PC-9 (cell line): Measurements from ENCODE around the gene ARMC2. TPM values are rescaled to one million over a fixed set of nuclear protein-coding genes. Genes with fewer than 3 reads are reported as not detected.

ENCODE experiments used
- BruUV-seq: library from RNA; stranded (reverse); fragments of 400-500 nt; replicated peaks from 2 replicates; lab custom pipeline; 2021; lab: Mats Ljungman, UMichigan
- CTCF ChIA-PET: fragments of 300-600 bp; sonication (Branson Sonifier 250); formaldehyde crosslinking; loops from one replicate; lab custom pipeline; 2022; ENCODE audit warnings: antibody characterized with exemption; lab: Charles Lee
- POLR2A ChIA-PET: fragments of 300-600 bp; sonication (Branson Sonifier 250); formaldehyde crosslinking; loops from one replicate; lab custom pipeline; 2022; ENCODE audit warnings: antibody characterized with exemption; ENCODE audit not compliant: unreplicated experiment; lab: Charles Lee
- DNase-seq, 2 experiments: peaks; one replicate each; pipeline versions ENCODE4 v3.0.0 to v3.0.0-alpha.2; 2015 to 2022; ENCODE audit warnings: mixed read lengths in 1 of 2
- H2AFZ ChIP-seq: fragments of 200-600 bp; sonication (generic); 2 replicates; pipeline ENCODE4 v1.8.1; 2017; ENCODE audit warnings: antibody characterized with exemption
- H3F3A ChIP-seq: fragments of 200-600 bp; sonication (generic); 2 replicates; pipeline ENCODE4 v1.8.1; 2017; ENCODE audit warnings: antibody characterized with exemption, mild to moderate bottlenecking, low read depth; ENCODE audit not compliant: insufficient read depth
- H3K27ac ChIP-seq: fragments of 200-600 bp; sonication (generic); 2 replicates; pipeline ENCODE4 v1.6.1; 2016; ENCODE audit warnings: mixed run types
- H3K27me3 ChIP-seq: fragments of 200-600 bp; sonication (generic); 2 replicates; pipeline ENCODE4 v1.6.1; 2016; ENCODE audit warnings: low read depth, mixed run types; ENCODE audit not compliant: insufficient read depth
- H3K36me3 ChIP-seq: fragments of 200-600 bp; sonication (generic); 2 replicates; pipeline ENCODE4 v1.6.1; 2016; ENCODE audit warnings: low read depth, mixed run types
- H3K4me1 ChIP-seq: fragments of 200-600 bp; sonication (generic); replicated peaks from 2 replicates; pipeline ENCODE4 v1.6.1; 2016; ENCODE audit warnings: mixed run types; ENCODE audit not compliant: insufficient read depth
- H3K4me2 ChIP-seq: fragments of 200-600 bp; sonication (generic); 2 replicates; pipeline ENCODE4 v1.6.1; 2017; ENCODE audit warnings: mixed run types
- H3K4me3 ChIP-seq: fragments of 200-600 bp; sonication (generic); 2 replicates; pipeline ENCODE4 v1.6.1; 2016; ENCODE audit warnings: mixed run types
- H3K79me2 ChIP-seq: fragments of 200-600 bp; sonication (generic); 2 replicates; pipeline ENCODE4 v1.6.1; 2017; ENCODE audit warnings: low read depth, mixed run types
- H3K9me2 ChIP-seq: fragments of 200-600 bp; sonication (generic); 2 replicates; pipeline ENCODE4 v1.8.1; 2017; ENCODE audit warnings: mild to moderate bottlenecking; ENCODE audit not compliant: insufficient read depth
- H3K9me3 ChIP-seq: fragments of 200-600 bp; sonication (generic); 2 replicates; pipeline ENCODE4 v1.8.1; 2016; ENCODE audit warnings: low read depth; ENCODE audit not compliant: insufficient read depth
- H4K20me1 ChIP-seq: fragments of 200-600 bp; sonication (generic); 2 replicates; pipeline ENCODE4 v1.8.1; 2017; ENCODE audit not compliant: insufficient read depth
- EZH2 ChIP-seq: fragments of 200-600 bp; sonication (generic); IDR thresholded peaks from 2 replicates; pipeline ENCODE4 v1.8.0; 2017; ENCODE audit warnings: antibody characterized with exemption, low read depth
- intact Hi-C: fragments of 100-400 bp; cut with micrococcal nuclease; formaldehyde crosslinking; loops from one replicate; pipeline ENCODE4 v1.10.0; 2022; ENCODE audit not compliant: unreplicated experiment
- total RNA-seq: library from RNA; stranded (reverse); gene quantifications from 2 replicates; pipeline ENCODE4 v1.2.3, GENCODE V29; 2021
- TF ChIP-seq, protein P1 (sequence below): fragments of 200-600 bp; sonication (generic); conservative IDR thresholded peaks from 2 replicates; pipeline ENCODE4 v1.6.1; 2017; ENCODE audit warnings: mixed run types, antibody characterized with exemption, mild to moderate bottlenecking, moderate library complexity

The ARMC2 gene
- total RNA-seq, 1 experiment from 2014 or later, result 15.5 TPM

DNA sequence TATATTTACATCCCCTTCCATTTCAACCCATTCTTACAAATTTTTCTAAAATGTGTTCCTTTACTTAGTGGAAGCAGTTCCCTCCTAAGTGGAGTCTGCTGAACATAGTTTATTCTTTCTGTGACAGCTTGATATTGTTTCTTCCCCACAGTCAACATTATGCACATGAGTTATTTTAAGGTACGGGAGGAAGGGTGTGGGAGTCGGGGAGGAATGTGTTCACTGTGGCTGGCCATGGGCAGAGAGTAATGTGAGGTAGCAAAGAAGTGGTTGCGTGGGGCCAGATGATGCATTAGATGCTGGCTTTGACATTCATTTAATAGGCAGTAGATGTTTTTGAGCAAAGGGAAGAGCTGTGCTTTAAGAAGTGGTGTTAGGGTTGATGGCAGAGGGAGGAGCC is 98.5 kb downstream of the ARMC2 start:
- H3K4me2 ChIP-seq, result peak overlapping the region; percentile 48
- no peak overlapping the region for H2AFZ ChIP-seq
- POLR2A ChIA-PET, result no interaction called here
- H3K27me3 ChIP-seq, result no peaks in the 10 kb centered on the region
- no peaks in the 10 kb centered on the region for H3K79me2 ChIP-seq
- no peaks in the 10 kb centered on the region for H3K9me2 ChIP-seq
- DNase-seq, result no peak
- no TSS peak for BruUV-seq
- H3K36me3 ChIP-seq, result no peaks in the 10 kb centered on the region
- peaks cover 33% of the 10 kb centered on the region for H3K4me1 ChIP-seq
- peaks cover 17% of the 10 kb centered on the region; the same call in 1 of the 2 replicates for H3F3A ChIP-seq
- no peak overlapping the region for H3K4me3 ChIP-seq
- H4K20me1 ChIP-seq, result no peaks in the 10 kb centered on the region
- TF ChIP-seq EZH2, result no peak
- TF ChIP-seq, protein P1, sequence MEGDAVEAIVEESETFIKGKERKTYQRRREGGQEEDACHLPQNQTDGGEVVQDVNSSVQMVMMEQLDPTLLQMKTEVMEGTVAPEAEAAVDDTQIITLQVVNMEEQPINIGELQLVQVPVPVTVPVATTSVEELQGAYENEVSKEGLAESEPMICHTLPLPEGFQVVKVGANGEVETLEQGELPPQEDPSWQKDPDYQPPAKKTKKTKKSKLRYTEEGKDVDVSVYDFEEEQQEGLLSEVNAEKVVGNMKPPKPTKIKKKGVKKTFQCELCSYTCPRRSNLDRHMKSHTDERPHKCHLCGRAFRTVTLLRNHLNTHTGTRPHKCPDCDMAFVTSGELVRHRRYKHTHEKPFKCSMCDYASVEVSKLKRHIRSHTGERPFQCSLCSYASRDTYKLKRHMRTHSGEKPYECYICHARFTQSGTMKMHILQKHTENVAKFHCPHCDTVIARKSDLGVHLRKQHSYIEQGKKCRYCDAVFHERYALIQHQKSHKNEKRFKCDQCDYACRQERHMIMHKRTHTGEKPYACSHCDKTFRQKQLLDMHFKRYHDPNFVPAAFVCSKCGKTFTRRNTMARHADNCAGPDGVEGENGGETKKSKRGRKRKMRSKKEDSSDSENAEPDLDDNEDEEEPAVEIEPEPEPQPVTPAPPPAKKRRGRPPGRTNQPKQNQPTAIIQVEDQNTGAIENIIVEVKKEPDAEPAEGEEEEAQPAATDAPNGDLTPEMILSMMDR, result no peak
- CTCF ChIA-PET, result interaction anchor here (1.2 kb wide), 1 partner anchor 20 kb away, joined by 3 read pairs; no protein-coding TSS in a partner anchor
- peak overlapping the region; percentile 75 for H3K27ac ChIP-seq
- intact Hi-C loops, result loop anchor here (1.0 to 5.0 kb wide), 3 partner anchors 21 to 126 kb away; no protein-coding TSS in a partner anchor
- H3K9me3 ChIP-seq, result no peaks in the 10 kb centered on the region

DNA sequence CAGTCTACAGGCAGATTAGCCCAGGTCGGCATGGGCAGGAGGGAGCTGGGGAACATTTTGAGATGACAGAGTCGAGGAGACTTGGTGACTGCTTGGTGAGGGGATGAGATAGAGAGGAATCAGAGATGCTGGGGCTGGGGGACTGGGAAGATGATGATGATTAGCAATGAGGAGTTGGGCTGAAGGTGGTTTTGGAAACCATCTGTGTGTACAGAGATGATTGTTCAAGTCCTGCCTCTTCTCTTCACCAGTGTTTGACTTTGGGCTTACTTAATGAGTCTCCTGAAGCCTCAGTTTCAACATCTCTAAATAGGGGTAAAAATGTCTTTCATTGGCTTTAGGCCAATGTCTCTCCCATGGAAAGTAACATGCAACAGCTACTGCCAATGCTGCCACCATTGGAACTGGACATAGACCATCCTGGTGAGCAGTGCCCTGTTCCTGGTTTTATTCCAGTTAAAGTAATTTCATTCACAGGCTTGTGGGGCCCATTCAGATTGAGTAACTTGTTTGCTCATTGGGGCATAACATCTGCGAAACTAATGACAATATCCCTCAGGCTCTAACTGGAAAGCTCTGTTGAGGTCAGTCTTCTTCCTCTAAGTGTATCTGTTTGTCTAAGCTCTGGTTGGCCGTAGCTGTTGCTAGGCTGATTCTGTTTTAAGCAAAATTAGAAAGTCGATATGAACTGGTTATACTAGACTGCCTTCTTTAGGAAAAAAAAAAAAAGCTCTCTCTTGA is 99.1 kb downstream of the ARMC2 start:
- Histone ChIP-seq H3K4me1 (peaks cover 33% of the 10 kb centered on the region), H3F3A (peaks cover 17% of the 10 kb centered on the region; the same call in 1 of the 2 replicates), H3K9me3 (no peaks in the 10 kb centered on the region), H4K20me1 (no peaks in the 10 kb centered on the region), H2AFZ (no peak overlapping the region), H3K4me3 (no peak overlapping the region), H3K79me2 (no peaks in the 10 kb centered on the region), H3K27me3 (no peaks in the 10 kb centered on the region), H3K36me3 (no peaks in the 10 kb centered on the region), H3K4me2 (peak overlapping the region; percentile 56), H3K27ac (peak overlapping the region; percentile 75), H3K9me2 (no peaks in the 10 kb centered on the region)
- ChIA-PET CTCF (interaction anchor here (0.5 to 1.2 kb wide), 3 partner anchors 20 to 282 kb away, joined by 3 to 4 read pairs (median 3); no protein-coding TSS in a partner anchor), POLR2A (interaction anchor here (0.7 to 1.0 kb wide), 2 partner anchors 20 to 24 kb away, joined by 3 to 7 read pairs; no protein-coding TSS in a partner anchor)
- intact Hi-C loops, result loop anchor here (1.0 to 5.0 kb wide), 3 partner anchors 20 to 125 kb away; no protein-coding TSS in a partner anchor
- DNase-seq, result peak; percentile 54 to 99
- TF ChIP-seq EZH2, result no peak
- BruUV-seq, result no TSS peak

DNA sequence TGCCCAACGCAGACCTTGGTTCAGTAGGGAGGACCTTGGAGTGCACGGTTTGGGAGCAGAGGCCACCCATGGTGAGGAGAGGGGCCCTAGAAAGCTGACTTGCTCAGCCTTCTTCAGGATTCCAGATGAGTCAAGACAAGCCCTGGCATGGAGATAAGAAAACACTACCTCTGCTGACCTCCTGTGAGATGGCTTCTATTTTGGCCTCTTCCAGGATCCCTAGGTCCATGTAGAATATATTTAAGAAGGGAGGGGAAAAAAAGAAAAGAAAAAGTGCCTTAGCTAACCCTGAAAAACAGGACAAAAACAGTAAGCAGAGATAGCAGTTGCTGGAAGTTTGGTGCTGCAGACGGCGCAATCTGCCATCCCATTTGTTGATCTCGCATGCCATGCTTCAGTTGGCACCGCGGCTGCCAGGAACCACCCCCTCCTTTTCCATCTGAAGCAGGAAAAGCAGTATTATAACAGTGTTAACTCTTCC is 100.0 kb downstream of the ARMC2 start:
- BruUV-seq, result no TSS peak
- H3K27me3 ChIP-seq, result no peaks in the 10 kb centered on the region

More for the DNA sequence above, 100.0 kb downstream of the ARMC2 start:
- Histone ChIP-seq H3K4me3 (no peak overlapping the region), H3K4me2 (peak overlapping the region; percentile 56), H3K27ac (peak overlapping the region; percentile 64), H3K9me2 (no peaks in the 10 kb centered on the region), H3F3A (peaks cover 17% of the 10 kb centered on the region; the same call in 1 of the 2 replicates), H3K9me3 (no peaks in the 10 kb centered on the region), H3K79me2 (no peaks in the 10 kb centered on the region), H3K4me1 (peaks cover 33% of the 10 kb centered on the region), H3K36me3 (no peaks in the 10 kb centered on the region), H2AFZ (no peak overlapping the region; the same call in 1 of the 2 replicates), H4K20me1 (no peaks in the 10 kb centered on the region)
- intact Hi-C loops, result loop anchor here (5.0 kb wide), 1 partner anchor 124 kb away; no protein-coding TSS in a partner anchor
- TF ChIP-seq, protein P1, result no peak
- TF ChIP-seq EZH2, result no peak
- CTCF ChIA-PET, result interaction anchor here (0.5 to 1.2 kb wide), 4 partner anchors 19 to 281 kb away, joined by 3 to 4 read pairs (median 3); no protein-coding TSS in a partner anchor
- peak; percentile 45 to 48 for DNase-seq
- POLR2A ChIA-PET, result interaction anchor here (0.7 to 1.0 kb wide), 2 partner anchors 19 to 23 kb away, joined by 3 to 7 read pairs; no protein-coding TSS in a partner anchor
